ENCODE data around the gene CRYL1.

The CRYL1 gene

GRCh38 chr13:20392530-20392929 lies 133.1 kb downstream of the CRYL1 start:
- Histone ChIP-seq H3K36me3 (ENCODE audit: control insufficient read depth, insufficient read depth, low read length) (no peaks in the 10 kb centered on the region), H3K9ac (ENCODE audit: low read depth, low read length) (no peak overlapping the region), H3K4me3 (ENCODE audit: low read depth, low read length) (no peak overlapping the region), H3K27me3 (ENCODE audit: control insufficient read depth, insufficient read depth, low read length) (no peaks in the 10 kb centered on the region), H3K9me3 (ENCODE audit: control insufficient read depth, insufficient read depth, low read length) (no peaks in the 10 kb centered on the region), H3K4me1 (ENCODE audit: control insufficient read depth, insufficient read depth, low read length) (no peaks in the 10 kb centered on the region)

- Histone ChIP-seq H3K4me1 (ENCODE audit: control insufficient read depth, insufficient read depth, low read length) (no peaks in the 10 kb centered on the region), H3K9ac (ENCODE audit: low read depth, low read length) (no peak overlapping the region), H3K27me3 (ENCODE audit: control insufficient read depth, insufficient read depth, low read length) (no peaks in the 10 kb centered on the region), H3K4me3 (ENCODE audit: low read depth, low read length) (no peak overlapping the region), H3K36me3 (ENCODE audit: control insufficient read depth, insufficient read depth, low read length) (no peaks in the 10 kb centered on the region), H3K9me3 (ENCODE audit: control insufficient read depth, insufficient read depth, low read length) (no peaks in the 10 kb centered on the region)
These were observed 133.8 kb downstream of the CRYL1 start for GRCh38 chr13:20391597-20392452.

GRCh38 chr13:20390526-20391175 lies 135.0 kb downstream of the CRYL1 start:
- Histone ChIP-seq H3K27me3 (ENCODE audit: control insufficient read depth, insufficient read depth, low read length) (no peaks in the 10 kb centered on the region), H3K9ac (ENCODE audit: low read depth, low read length) (no peak overlapping the region), H3K9me3 (ENCODE audit: control insufficient read depth, insufficient read depth, low read length) (no peaks in the 10 kb centered on the region), H3K36me3 (ENCODE audit: control insufficient read depth, insufficient read depth, low read length) (no peaks in the 10 kb centered on the region), H3K4me1 (ENCODE audit: control insufficient read depth, insufficient read depth, low read length) (no peaks in the 10 kb centered on the region), H3K4me3 (ENCODE audit: low read depth, low read length) (no peak overlapping the region)

DNA sequence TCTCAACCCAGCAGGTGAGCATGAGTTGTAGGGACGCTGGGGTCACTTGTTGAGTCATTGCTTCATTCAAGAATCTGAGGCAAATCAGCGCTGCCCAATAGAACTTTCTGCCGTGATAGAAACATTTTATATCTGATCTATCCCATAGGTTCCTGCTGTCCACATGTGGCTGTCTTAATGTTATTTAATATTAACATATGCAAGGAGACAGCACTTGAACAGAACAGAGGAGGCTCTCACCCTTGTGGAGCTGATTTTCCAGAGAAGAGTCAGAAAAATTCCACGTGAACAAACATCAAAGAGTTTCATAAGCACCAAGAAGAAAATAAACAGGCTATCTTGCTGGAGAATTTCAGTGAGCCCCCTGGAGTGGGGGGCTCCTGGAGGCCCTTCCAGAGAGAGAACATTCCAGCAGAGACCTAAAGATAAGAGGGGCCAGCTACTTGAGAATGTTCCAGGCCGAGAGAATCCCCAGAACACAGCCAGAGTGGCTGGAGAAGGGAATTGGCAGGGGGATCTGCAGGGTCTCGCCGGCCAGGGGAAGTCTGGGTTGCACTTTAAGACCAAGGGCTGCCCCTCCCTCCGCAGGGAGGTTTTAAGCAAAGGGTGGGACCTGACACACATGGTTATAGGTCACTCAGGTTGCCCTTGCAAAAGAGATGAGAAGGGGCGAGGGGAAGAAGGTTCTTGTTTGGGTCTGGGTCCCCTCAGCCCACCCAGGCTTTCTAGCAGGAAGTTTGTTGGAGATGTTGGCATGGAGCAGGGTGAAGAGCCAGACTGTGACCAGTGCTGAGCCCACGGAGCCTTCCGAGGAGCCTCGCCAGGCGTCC lies 135.7 kb downstream of the CRYL1 start:
- no peak overlapping the region for H3K4me3 ChIP-seq (ENCODE audit: low read depth, low read length)
- H3K27me3 ChIP-seq (ENCODE audit: control insufficient read depth, insufficient read depth, low read length), result no peaks in the 10 kb centered on the region
- no peaks in the 10 kb centered on the region for H3K36me3 ChIP-seq (ENCODE audit: control insufficient read depth, insufficient read depth, low read length)
- H3K4me1 ChIP-seq (ENCODE audit: control insufficient read depth, insufficient read depth, low read length), result no peaks in the 10 kb centered on the region
- H3K9ac ChIP-seq (ENCODE audit: low read depth, low read length), result no peak overlapping the region
- H3K9me3 ChIP-seq (ENCODE audit: control insufficient read depth, insufficient read depth, low read length), result no peaks in the 10 kb centered on the region

DNA sequence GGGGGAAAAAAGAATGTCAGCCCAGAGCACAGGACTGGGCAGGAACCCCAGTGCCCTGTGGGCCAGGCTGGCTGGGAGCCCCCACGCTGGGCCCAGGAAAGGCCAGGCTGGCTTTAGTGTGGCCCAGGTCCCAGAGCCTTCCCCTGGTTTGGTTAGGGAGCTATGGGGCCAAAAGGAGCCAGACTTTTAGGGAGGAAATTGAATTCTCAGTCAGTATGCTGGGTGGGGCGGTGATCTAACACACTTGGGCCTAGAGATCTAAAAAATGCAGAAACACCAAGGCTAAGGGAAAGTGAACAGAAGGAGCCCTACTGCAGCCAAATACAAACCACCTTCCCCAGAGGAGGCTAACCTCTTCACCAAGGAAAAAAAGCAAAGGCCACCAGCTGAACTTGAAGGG lies 137.5 kb downstream of the CRYL1 start:
- no peaks in the 10 kb centered on the region for H3K27me3 ChIP-seq (ENCODE audit: control insufficient read depth, insufficient read depth, low read length)
- H3K9me3 ChIP-seq (ENCODE audit: control insufficient read depth, insufficient read depth, low read length), result no peaks in the 10 kb centered on the region
- no peaks in the 10 kb centered on the region for H3K36me3 ChIP-seq (ENCODE audit: control insufficient read depth, insufficient read depth, low read length)
- H3K9ac ChIP-seq (ENCODE audit: low read depth, low read length), result no peak overlapping the region
- no peak overlapping the region for H3K4me3 ChIP-seq (ENCODE audit: low read depth, low read length)
- H3K4me1 ChIP-seq (ENCODE audit: control insufficient read depth, insufficient read depth, low read length), result no peaks in the 10 kb centered on the region

DNA sequence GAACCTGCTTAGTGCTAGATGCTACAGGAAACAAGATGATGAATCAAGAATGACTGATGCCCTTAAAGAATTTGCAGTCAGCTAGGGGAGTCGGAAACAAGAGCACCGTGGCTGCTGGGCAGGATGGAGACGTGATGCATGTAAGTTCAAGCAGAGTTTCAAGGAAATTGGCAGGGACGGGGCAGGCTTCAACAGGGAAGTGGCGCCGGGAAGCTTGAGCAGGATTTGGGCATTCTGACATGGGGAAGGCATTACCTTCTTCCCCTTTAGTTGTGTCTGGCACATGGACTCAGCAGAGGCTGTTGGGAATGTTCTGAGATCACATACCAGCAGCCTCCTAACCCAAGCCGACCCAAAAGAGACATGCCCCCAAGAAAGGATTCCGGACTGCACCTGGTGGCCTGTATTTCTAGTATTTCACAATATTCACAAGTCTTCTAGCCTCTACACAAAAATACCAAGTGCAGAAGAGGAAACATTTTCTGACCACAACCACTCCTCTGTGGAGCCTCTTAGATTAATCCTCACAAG lies 138.2 kb downstream of the CRYL1 start:
- Histone ChIP-seq H3K36me3 (ENCODE audit: control insufficient read depth, insufficient read depth, low read length) (no peaks in the 10 kb centered on the region), H3K9me3 (ENCODE audit: control insufficient read depth, insufficient read depth, low read length) (no peaks in the 10 kb centered on the region), H3K4me1 (ENCODE audit: control insufficient read depth, insufficient read depth, low read length) (no peaks in the 10 kb centered on the region), H3K9ac (ENCODE audit: low read depth, low read length) (no peak overlapping the region), H3K4me3 (ENCODE audit: low read depth, low read length) (no peak overlapping the region), H3K27me3 (ENCODE audit: control insufficient read depth, insufficient read depth, low read length) (no peaks in the 10 kb centered on the region)

DNA sequence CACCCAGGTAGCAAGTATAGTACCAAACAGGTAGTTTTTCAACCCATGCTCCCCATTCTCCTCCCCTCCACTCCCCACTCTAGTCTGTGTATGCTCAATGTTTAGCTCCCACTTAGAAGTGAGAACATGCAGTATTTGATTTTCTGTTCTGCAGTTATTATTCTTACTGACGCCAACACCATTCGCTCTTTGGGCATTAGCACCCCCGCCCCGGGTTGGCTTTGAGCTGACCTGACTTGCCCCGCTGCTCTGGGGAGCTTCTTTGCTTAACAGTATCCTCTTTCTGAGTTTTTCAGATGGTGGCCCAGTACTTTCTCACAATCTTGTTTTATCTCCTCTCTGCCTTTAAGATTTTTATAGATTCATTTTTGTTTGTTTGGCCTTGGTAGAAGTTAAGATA lies 138.7 kb downstream of the CRYL1 start:
- no peaks in the 10 kb centered on the region for H3K9me3 ChIP-seq (ENCODE audit: control insufficient read depth, insufficient read depth, low read length)
- no peaks in the 10 kb centered on the region for H3K4me1 ChIP-seq (ENCODE audit: control insufficient read depth, insufficient read depth, low read length)
- H3K36me3 ChIP-seq (ENCODE audit: control insufficient read depth, insufficient read depth, low read length), result no peaks in the 10 kb centered on the region
- no peaks in the 10 kb centered on the region for H3K27me3 ChIP-seq (ENCODE audit: control insufficient read depth, insufficient read depth, low read length)
- no peak overlapping the region for H3K9ac ChIP-seq (ENCODE audit: low read depth, low read length)
- no peak overlapping the region for H3K4me3 ChIP-seq (ENCODE audit: low read depth, low read length)

GRCh38 chr13:20383058-20383457 lies 142.6 kb downstream of the CRYL1 start:
- Histone ChIP-seq H3K4me3 (ENCODE audit: low read depth, low read length) (no peak overlapping the region), H3K4me1 (ENCODE audit: control insufficient read depth, insufficient read depth, low read length) (no peaks in the 10 kb centered on the region), H3K36me3 (ENCODE audit: control insufficient read depth, insufficient read depth, low read length) (no peaks in the 10 kb centered on the region), H3K9me3 (ENCODE audit: control insufficient read depth, insufficient read depth, low read length) (no peaks in the 10 kb centered on the region), H3K9ac (ENCODE audit: low read depth, low read length) (no peak overlapping the region), H3K27me3 (ENCODE audit: control insufficient read depth, insufficient read depth, low read length) (no peaks in the 10 kb centered on the region)

- no peaks in the 10 kb centered on the region for H3K36me3 ChIP-seq (ENCODE audit: control insufficient read depth, insufficient read depth, low read length)
- no peaks in the 10 kb centered on the region for H3K27me3 ChIP-seq (ENCODE audit: control insufficient read depth, insufficient read depth, low read length)
- H3K4me1 ChIP-seq (ENCODE audit: control insufficient read depth, insufficient read depth, low read length), result no peaks in the 10 kb centered on the region
- no peaks in the 10 kb centered on the region for H3K9me3 ChIP-seq (ENCODE audit: control insufficient read depth, insufficient read depth, low read length)
- H3K9ac ChIP-seq (ENCODE audit: low read depth, low read length), result no peak overlapping the region
- H3K4me3 ChIP-seq (ENCODE audit: low read depth, low read length), result no peak overlapping the region
These were observed 144.3 kb downstream of the CRYL1 start for GRCh38 chr13:20381401-20381800.

- H3K27me3 ChIP-seq (ENCODE audit: control insufficient read depth, insufficient read depth, low read length), result no peaks in the 10 kb centered on the region
- H3K36me3 ChIP-seq (ENCODE audit: control insufficient read depth, insufficient read depth, low read length), result no peaks in the 10 kb centered on the region
- no peaks in the 10 kb centered on the region for H3K4me1 ChIP-seq (ENCODE audit: control insufficient read depth, insufficient read depth, low read length)
- H3K9ac ChIP-seq (ENCODE audit: low read depth, low read length), result no peak overlapping the region
- H3K4me3 ChIP-seq (ENCODE audit: low read depth, low read length), result no peak overlapping the region
- H3K9me3 ChIP-seq (ENCODE audit: control insufficient read depth, insufficient read depth, low read length), result no peaks in the 10 kb centered on the region
These were observed 146.9 kb downstream of the CRYL1 start for GRCh38 chr13:20378721-20379120.

GRCh38 chr13:20377720-20378119 lies 147.9 kb downstream of the CRYL1 start:
- Histone ChIP-seq H3K9me3 (ENCODE audit: control insufficient read depth, insufficient read depth, low read length) (no peaks in the 10 kb centered on the region), H3K9ac (ENCODE audit: low read depth, low read length) (no peak overlapping the region), H3K36me3 (ENCODE audit: control insufficient read depth, insufficient read depth, low read length) (no peaks in the 10 kb centered on the region), H3K27me3 (ENCODE audit: control insufficient read depth, insufficient read depth, low read length) (peaks cover 2% of the 10 kb centered on the region), H3K4me1 (ENCODE audit: control insufficient read depth, insufficient read depth, low read length) (no peaks in the 10 kb centered on the region), H3K4me3 (ENCODE audit: low read depth, low read length) (no peak overlapping the region)

Data from iPS-15b (cell line).